HCT116 (cell line): Measurements from ENCODE around the gene TNRC18.

Experiments
- CTCF ChIP-seq, 3 experiments: fragments of 200-600 bp in 1 of 3; sonication (generic) in 1 of 3; IDR thresholded peaks in 2 of 3; conservative IDR thresholded peaks in 1 of 3; 2 replicates each; pipeline ENCODE4 v1.5.1; 2012 to 2017; ENCODE audit warnings: low read depth in 2 of 3, low read length in 2 of 3, antibody characterized with exemption in 1 of 3, borderline replicate concordance in 1 of 3, control low read depth in 1 of 3, mild to moderate bottlenecking in 1 of 3, mixed read lengths in 1 of 3, mixed run types in 1 of 3, moderate library complexity in 1 of 3; ENCODE audit not compliant: insufficient read depth in 1 of 3
- EGR1 ChIP-seq: IDR thresholded peaks from 2 replicates; pipeline ENCODE4 v1.6.1; 2012; ENCODE audit warnings: low read depth
- EZH2phosphoT487 ChIP-seq: fragments of 200-600 bp; IDR thresholded peaks from 2 replicates; pipeline ENCODE4 v1.6.1; 2018; ENCODE audit warnings: antibody characterized with exemption, borderline replicate concordance
- POLR2A ChIP-seq: IDR thresholded peaks from 2 replicates; pipeline ENCODE4 v1.7.0; 2011; ENCODE audit warnings: borderline replicate concordance; ENCODE audit not compliant: insufficient read depth, insufficient read length; ENCODE audit errors: extremely low read depth
- POLR2AphosphoS5 ChIP-seq: IDR thresholded peaks from 2 replicates; pipeline ENCODE4 v1.6.1; 2011; ENCODE audit warnings: mild to moderate bottlenecking, low read depth, low read length, moderate library complexity
- REST ChIP-seq: IDR thresholded peaks from 2 replicates; pipeline ENCODE4 v1.6.1; 2012; ENCODE audit warnings: low read depth
- SIN3A ChIP-seq: IDR thresholded peaks from 2 replicates; pipeline ENCODE4 v1.6.1; 2012; ENCODE audit warnings: low read depth
- YY1 ChIP-seq: IDR thresholded peaks from 2 replicates; pipeline ENCODE4 v1.6.1; 2011; ENCODE audit warnings: low read length, low read depth, moderate library complexity, mild to moderate bottlenecking; ENCODE audit not compliant: insufficient replicate concordance; ENCODE audit errors: extremely low read depth
- ZFX ChIP-seq: fragments of 450-650 bp; IDR thresholded peaks from 2 replicates; pipeline ENCODE4 v1.6.1; 2017
- TF ChIP-seq, protein P1 (sequence below): IDR thresholded peaks from 2 replicates; pipeline ENCODE4 v1.6.1; 2012

- no peak for TF ChIP-seq CTCF (IDR thresholded peaks at IDR 0.05 in 2 of 3, conservative IDR thresholded peaks at IDR 0.05 in 1 of 3; ENCODE audit: borderline replicate concordance in 1 of 3, insufficient read depth in 1 of 3, low read depth in 2 of 3, low read length in 2 of 3)
- TF ChIP-seq REST: no peak
- TF ChIP-seq EGR1: no peak
- no peak for TF ChIP-seq EZH2phosphoT487
- TF ChIP-seq ZFX: no peak
- TF ChIP-seq, protein P1, sequence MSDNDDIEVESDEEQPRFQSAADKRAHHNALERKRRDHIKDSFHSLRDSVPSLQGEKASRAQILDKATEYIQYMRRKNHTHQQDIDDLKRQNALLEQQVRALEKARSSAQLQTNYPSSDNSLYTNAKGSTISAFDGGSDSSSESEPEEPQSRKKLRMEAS: no peak
- TF ChIP-seq YY1: no peak
- no peak for TF ChIP-seq POLR2AphosphoS5
- TF ChIP-seq POLR2A: no peak
- TF ChIP-seq SIN3A: no peak
Observed at GRCh38 chr7:5381071-5381772, 42.4 kb downstream of the TNRC18 start.
